HG03342 (cell line): ENCODE measurements around the gene LIMCH1.

Experiments
- ATAC-seq: cut with Tn5 transposase; IDR thresholded peaks from one replicate; pipeline ENCODE4 v1.9.1; 2021; ENCODE audit warnings: mild to moderate bottlenecking, moderate library complexity; ENCODE audit not compliant: unreplicated experiment

Gene LIMCH1

GRCh38 chr4:41559940-41560516 is 22.1 kb downstream of the LIMCH1 start:
- ATAC-seq, result no peak

- ATAC-seq, result no peak
Observed at GRCh38 chr4:41561244-41561643, 23.3 kb downstream of the LIMCH1 start.

GRCh38 chr4:41567186-41567585 is 29.2 kb downstream of the LIMCH1 start:
- no peak for ATAC-seq

- no peak for ATAC-seq
Observed at GRCh38 chr4:41568363-41568762, 30.4 kb downstream of the LIMCH1 start.

GRCh38 chr4:41569961-41570360 is 32.0 kb downstream of the LIMCH1 start:
- no peak for ATAC-seq

GRCh38 chr4:41571422-41571821 is 33.5 kb downstream of the LIMCH1 start:
- ATAC-seq, result no peak

- no peak for ATAC-seq
Observed at GRCh38 chr4:41572516-41572915, 34.6 kb downstream of the LIMCH1 start.

- ATAC-seq, result no peak
Observed at GRCh38 chr4:41572956-41573355, 35.0 kb downstream of the LIMCH1 start.

- ATAC-seq, result no peak
Observed at GRCh38 chr4:41573502-41574001, 35.6 kb downstream of the LIMCH1 start.

- no peak for ATAC-seq
Observed at GRCh38 chr4:41575207-41575606, 37.2 kb downstream of the LIMCH1 start.

GRCh38 chr4:41575665-41576064 is 37.7 kb downstream of the LIMCH1 start:
- ATAC-seq, result no peak

GRCh38 chr4:41579043-41579442 is 41.1 kb downstream of the LIMCH1 start:
- no peak for ATAC-seq

- ATAC-seq, result no peak
Observed at GRCh38 chr4:41579526-41579925, 41.6 kb downstream of the LIMCH1 start.

GRCh38 chr4:41580007-41580406 is 42.0 kb downstream of the LIMCH1 start:
- ATAC-seq, result no peak

GRCh38 chr4:41586675-41587225 is 48.8 kb downstream of the LIMCH1 start:
- ATAC-seq, result no peak

GRCh38 chr4:41587286-41587685 is 49.3 kb downstream of the LIMCH1 start:
- ATAC-seq, result no peak

- no peak for ATAC-seq
Observed at GRCh38 chr4:41590591-41590990, 52.6 kb downstream of the LIMCH1 start.

- no peak for ATAC-seq
Observed at GRCh38 chr4:41594432-41594831, 56.5 kb downstream of the LIMCH1 start.

GRCh38 chr4:41597494-41597893 is 59.5 kb downstream of the LIMCH1 start:
- no peak for ATAC-seq

- no peak for ATAC-seq
Observed at GRCh38 chr4:41598580-41598979, 60.6 kb downstream of the LIMCH1 start.

GRCh38 chr4:41599192-41599786 is 61.3 kb downstream of the LIMCH1 start:
- no peak for ATAC-seq

- no peak for ATAC-seq
Observed at GRCh38 chr4:41600243-41600912, 62.4 kb downstream of the LIMCH1 start.
